NCI-H2196 treated with DMSO at 0.1 percent for 48 hours (cell line): ENCODE data around the gene CD300E.
"Not testable (repeated sequence)": the region's sequence is repeated elsewhere in the genome, so short reads cannot be mapped to it uniquely, and the experiment has no call there.

Experiments used
- DNase-seq: peaks from one replicate; lab custom pipeline; 2025; ENCODE audit not compliant: unreplicated experiment; lab: John Stamatoyannopoulos, UW

CD300E gene

DNA sequence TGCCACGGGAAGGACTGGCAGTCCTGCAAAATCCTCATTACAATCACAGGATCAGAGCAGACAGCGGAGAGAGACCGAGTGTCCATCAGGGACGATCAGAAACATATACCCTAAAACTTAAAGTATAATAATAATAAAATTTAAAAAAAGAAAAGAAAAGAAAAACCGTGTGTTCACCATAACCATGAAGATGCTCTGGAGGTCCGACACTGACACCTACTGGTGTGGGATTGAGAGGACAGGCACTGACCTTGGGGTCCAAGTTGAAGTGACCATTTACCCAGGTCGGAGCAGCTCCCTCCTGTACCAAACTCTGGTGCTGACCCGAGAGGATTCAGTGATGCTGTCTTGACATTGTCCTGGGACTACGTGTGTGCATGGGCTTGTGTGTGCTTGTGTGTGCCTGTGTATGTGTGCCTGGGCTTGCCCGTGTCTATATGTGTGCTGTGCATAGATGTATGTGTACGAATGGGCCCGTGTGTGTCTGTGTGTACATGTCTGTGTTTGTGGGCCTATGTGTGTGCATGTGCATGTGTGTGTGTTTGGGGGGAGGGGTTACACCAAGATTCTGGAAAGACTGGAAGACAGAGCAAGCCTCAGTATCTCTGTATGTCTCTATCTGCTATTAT, 21.5 kb downstream of the CD300E start:
- peak; percentile 7 for DNase-seq

DNA sequence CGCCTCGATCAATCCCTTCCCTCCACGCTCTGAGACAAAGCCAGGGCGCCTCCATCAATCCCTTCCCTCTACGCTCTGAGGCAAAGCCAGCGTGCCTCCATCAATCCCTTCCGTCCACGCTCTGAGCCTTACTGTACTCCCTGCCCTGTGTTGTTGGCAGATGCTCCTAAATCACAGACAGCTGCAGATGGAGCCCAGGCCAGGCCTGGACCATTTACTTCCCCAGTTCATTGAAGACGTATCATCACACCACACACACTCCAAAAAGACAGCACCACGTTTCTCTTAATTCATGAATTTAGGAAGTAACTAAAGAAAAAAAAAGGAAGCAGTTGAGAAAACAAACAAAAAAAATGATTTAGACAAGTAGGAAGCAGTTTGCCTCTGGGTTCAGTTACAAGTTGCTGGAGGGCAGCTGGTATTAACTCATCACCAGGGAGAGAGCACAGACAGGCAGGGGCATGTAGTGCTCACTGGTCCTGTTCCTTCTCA, 24.0 kb downstream of the CD300E start:
- no peak for DNase-seq

DNA sequence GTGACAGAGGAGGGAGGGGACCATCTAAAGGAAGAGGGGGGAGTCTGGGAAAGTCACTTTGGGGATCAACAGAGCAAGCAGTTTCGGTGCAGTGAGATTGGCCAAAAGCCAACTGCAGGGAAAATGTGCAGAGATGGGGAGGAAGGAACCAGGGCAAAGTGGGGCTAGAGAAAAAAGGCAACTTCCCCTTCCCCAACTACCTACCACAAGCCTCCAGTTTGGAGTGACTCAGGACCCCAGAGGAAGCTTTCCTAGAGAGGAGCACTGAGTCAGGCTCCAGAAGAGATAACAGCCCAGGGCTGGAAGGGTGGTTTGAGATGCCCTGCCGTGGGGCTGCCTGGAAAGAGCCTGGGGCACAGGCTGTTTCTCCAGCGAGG, 24.5 kb downstream of the CD300E start:
- no peak for DNase-seq

DNA sequence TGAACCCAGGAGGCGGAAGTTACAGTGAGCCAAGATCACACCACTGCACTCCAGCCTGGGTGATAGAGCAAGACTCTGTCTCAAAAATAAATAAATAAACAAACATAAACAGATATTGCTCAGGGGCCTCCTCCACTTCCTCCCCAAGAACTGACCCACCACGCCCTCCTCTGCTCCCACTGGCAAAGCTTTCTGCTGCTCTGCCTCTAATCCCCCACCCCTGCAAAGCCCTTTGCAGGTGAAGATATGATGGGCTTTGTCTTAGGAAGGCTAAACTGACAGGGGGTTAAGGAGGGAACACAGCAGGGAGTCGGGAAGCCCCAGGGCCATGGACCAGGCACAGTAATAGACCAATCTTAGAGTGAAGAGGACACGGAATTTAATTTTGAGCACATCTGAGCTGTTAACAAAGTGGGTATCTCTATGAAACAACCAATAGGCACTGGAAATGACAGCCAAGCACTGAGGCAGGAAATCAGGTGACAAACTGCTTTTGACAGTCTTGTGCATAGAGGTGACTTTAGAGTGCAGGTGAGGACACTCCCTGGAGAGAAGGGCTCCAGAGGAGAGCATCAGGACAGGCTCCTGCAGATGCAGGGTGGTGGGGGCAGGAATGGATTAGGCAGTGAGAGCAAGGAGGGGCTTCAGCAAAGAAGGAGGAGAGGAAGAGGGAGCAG, 25.1 kb downstream of the CD300E start:
- no peak for DNase-seq

DNA sequence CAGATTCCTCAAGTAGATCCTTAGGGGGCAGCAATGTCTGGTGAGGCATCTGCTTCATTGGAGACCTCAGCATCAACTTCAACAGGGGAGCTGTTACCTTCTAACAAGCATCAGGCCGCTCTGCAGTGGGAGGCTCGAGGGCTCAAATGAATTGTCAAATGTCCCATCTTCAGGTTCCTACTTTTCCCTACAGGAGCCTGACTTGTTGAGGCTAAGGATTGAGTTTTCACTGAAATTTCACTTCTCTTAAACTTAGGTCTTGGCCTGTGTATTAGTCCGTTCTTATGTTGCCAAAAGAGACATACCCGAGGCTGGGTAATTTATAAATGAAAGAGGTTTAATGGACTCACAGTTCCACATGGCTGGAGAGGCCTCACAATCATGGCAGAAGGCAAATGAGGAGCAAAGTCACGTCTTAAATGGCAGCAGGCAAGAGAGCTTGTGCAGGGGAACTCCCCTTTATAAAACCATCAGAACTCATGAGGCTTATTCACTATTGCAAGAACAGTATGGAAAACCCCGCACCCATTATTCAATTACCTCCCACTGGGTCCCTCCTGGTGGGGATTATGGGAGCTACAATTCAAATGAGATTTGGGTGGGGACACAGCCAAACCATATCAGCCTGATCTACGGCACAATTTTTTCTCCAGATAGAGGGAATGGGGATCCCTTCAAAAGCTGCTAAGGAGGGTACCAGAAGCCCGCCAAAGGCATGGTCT, 26.3 kb downstream of the CD300E start:
- no peak for DNase-seq

DNA sequence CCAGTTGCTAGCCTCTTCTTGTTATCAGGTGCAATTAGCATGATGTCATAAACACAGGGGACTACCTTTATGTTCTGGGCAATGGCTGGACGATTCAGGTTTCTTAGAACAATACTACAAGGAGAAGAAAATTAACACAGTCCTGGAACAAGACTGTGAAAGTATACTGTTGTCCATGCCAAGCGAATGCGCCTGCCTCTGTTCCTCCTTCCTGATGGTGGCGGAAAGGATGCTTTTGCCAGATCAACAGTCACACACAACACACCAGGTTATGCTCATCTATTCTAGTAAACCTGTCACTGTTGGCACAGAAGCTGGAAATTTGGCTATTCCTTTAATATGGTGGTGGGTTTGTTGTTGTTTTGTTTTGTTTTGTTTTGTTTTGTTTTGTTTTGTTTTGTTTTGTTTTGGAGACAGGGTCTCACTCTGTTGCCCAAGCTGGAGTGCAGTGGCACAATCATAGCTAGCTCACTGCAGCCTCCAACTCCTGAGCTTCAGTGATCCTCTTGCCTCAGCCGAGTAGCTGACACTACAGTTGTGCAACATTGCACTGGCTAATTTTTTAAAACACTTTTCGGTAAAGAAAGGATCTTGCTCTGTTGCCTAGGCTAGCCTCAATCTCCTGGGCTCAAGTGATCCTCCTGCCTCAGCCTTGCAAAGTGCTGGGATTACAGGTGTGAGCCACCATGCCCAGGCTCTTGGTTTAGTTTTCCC, 28.3 kb downstream of the CD300E start:
- no peak for DNase-seq

DNA sequence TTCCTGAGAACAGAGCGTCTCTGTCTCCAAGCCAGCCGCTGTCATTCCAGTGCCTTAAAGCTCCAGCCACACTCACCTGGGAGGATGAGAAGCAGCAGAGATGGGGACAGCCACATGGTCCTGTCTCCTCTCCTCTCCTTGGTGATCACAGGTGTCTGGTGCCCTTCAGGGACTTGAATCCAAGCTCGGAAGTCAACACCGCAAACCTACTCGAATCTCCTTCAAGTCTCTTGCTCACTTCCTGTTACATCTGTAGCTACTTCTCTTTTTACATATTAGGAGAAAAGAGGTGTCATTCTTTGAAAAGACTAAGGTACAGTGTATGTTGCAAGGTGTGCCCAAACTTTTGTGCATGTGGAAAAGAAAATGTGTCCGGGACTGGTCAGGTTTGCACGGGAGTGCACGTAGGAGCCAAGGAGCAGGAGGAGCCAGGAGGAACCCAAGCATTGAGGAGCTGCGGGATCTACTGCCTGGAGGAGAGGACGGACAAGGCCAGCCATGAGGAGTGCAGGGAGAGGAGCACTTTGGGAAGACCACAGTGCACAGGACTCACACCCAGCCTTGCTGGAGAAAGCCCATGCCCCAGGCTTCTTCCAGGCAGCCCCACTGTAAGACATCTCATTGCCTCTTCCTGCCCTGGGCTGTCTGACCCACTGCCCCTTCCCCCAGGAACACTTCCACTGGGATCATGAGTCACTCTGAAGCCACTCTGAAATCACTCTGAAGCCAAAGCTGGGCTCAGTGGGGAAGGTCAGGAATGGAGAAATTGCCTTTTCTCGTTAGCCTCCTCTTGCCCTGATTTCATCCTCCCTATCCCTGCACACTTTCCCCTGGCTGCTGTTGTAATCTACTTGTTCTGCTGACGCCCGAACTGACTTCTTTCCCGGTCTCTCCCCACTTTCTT, 31.2 kb downstream of the CD300E start, which contains the start of gene CD300LD:
Gene CD300LD (minus strand): TSS at position 197 of the 904 bp plus-strand sequence. CDS start 81 bp downstream, at position 116.
- no peak for DNase-seq

DNA sequence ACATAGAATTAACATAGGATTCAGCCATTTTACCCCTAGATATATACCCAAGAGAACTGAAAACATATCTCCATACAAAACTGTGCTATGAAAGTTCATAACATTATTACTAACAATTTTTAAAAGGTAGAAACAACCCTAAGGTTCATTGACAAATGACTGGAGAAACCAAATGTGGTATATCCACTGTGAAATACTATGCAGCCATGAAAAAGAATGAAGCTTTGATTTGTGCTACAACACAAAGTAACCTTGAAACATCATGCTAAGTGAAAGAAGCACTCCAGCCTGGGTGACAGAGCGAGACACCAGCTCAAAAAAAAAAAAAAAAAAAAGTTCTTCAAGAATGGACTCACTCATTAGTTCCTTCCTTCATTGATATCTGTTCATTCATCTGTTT, 32.0 kb downstream of the CD300E start:
- DNase-seq, result no peak

DNA sequence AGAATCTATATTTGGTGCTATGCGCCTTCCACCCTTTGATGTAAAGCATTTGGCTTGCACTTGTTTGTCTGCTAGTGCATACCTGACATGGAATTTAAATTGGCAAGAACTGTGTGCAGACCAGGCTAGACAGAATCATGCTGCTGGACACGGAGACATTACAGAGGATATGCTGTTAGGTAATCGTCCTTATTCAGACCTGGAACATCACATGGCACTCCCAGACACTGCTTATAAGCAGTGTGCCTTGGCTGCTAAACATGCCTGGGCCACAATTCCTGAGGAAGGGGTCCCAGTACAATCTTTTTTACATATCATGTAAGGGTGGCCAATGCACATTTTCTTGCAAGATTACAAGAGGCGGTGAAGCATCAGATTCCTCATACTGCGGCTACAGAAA, 37.8 kb downstream of the CD300E start:
- DNase-seq, result no peak

DNA sequence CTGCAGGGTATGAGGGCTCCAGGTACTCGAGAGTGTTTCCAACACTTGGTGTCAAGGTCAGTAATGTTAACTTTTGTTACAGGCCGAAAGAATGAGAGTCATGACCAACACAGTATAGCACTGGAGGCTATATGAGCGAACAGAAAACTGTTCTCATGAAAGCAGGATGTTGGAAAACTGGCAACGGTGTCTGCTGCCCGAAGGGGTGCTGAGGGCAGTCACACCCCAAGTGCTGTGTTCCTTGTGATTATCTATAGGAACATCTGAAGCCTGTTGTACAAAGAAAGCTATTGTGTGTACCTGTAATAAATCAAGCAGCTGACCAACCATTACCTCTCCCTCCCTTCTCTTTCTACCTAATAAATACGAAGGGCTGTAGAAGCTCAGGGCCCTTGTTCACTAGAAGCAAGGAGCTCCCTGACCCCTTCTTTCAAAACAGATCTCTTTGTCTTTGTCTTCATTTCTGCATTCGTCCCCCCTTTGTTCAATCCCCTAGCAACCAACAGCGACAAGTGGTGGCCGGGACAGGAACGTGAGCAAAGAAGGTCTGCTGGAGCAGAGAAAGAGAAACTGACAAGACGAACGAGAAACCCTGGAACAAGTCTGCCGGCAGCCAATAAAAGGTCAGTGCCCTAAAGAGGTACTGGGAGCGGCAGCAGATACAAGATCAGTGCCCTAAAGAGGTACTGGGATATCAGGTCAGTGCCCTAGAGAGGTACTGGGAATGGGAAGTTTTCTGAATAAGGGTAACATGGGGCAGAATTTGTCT, 39.1 kb downstream of the CD300E start:
- DNase-seq, result no peak

DNA sequence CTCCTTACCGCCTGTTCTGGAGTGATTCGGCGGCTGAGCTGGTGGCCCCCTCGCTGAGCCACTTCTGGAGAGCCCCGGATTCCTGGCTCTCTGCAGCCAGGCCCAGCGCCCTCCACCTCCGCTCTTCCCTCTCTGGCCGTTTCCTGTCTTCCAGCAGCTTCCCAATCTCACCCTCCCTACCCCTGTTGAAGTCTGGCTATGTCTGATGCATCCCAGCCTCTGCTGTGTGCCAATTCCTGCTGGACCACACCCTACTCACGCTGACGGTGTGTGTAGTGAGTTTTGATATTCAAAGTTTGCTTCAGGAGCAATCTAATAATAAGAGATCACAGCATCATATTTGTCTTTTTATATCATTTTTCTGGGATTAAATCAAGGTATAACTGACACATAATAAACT, 40.9 kb downstream of the CD300E start:
- DNase-seq, result no peak

DNA sequence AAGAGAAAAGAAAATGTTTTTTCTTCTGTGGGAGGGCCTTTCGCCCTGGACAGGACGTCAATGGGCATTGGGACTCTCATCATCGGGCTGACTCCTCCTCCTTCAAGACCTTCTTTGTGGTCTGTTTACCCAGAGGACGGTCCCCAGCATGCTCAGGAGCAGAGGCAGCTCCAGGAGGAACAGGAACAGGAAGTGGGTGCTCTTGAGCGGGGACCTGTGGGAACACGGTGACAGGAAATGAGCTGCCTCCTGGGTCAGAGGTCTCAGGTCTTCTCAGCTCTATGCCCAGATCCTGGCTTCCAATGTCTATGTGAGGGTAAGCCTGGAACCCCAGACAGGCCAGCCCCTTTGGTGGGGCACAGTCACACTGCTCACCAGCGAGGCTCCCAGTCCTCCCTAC, 43.6 kb downstream of the CD300E start:
- DNase-seq, result no peak

DNA sequence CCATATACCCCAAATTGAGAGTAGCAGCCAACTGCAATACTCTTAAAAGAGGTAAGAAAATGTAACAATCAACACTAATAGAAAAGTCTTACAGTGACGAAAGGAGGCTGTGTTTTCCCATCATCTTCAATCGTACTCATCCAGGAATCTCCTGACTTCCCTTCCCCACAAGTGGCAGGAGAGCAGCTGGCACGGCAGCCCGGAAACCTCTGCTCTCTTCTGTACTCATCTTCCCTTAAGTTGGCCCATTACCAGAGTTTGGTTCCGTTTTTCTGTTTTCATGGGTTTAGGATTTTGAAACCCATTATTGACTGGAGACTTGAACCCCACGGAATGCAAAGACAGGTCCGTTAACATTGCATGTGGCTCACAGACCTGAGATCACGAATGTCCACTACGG, 44.6 kb downstream of the CD300E start:
- no peak for DNase-seq

DNA sequence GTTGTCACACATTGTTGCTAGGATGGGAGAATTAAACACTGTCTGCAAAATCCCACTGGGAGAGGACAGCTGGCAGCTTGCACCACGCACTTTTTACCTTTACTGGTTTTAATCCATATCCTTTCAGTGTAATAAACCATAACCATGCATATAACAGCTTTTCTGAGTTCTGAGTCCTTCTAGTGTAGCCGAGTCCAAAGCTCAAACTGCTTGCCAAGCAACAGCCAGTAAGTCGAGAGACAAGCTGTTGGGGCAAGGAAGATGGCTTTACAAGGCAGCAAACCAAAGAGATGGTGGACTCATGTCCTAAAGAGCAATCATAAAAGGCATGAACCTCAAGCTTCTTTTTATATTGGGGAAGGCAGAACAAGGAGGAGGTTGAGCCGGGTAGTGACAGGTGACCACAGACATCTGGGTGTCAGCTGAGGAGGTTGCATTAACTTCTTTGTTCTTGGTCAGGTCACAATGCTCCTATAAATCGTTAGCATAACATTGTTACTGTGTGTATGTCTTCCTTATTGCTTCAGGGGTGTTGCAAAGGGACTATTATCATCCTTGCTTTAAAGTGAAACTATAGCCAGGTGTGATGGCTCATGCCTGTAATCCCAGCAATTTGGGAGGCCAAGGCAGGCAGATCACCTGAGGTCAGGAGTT, 48.9 kb downstream of the CD300E start:
- DNase-seq, result no peak

DNA sequence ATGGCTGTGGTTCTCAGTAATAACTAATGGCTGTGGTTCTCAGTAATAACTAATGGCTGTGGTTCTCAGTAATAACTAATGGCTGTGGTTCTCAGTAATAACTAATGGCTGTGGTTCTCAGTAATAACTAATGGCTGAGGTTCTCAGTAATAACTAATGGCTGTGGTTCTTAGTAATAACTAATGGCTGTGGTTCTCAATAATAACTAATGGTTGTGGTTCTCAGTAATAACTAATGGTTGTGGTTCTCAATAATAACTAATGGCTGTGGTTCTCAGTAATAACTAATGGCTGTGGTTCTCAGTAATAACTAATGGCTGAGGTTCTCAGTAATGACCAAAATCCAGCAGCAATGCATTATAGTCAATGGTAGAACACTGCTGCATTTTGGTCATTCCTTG, 49.9 kb downstream of the CD300E start:
- DNase-seq, result not testable (repeated sequence)

DNA sequence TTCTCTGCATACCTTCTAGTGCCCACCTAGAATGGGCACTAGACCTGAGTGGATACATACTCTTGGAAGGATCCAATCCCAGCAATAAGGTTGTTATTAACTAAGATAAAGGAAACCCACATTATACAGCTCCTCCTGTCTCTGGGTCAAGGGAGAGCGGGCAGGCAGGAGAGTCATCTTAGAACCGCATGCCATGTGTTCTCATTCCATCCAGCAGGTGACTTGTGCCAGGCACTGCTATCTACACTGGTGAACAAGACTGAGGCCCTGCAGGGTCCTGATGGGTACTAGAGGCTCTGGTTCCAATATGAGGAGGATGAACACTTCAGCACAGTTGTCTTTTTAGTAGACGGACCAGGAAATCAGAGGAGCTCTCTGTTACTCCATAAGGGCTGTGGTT, 50.4 kb downstream of the CD300E start:
- DNase-seq, result no peak

DNA sequence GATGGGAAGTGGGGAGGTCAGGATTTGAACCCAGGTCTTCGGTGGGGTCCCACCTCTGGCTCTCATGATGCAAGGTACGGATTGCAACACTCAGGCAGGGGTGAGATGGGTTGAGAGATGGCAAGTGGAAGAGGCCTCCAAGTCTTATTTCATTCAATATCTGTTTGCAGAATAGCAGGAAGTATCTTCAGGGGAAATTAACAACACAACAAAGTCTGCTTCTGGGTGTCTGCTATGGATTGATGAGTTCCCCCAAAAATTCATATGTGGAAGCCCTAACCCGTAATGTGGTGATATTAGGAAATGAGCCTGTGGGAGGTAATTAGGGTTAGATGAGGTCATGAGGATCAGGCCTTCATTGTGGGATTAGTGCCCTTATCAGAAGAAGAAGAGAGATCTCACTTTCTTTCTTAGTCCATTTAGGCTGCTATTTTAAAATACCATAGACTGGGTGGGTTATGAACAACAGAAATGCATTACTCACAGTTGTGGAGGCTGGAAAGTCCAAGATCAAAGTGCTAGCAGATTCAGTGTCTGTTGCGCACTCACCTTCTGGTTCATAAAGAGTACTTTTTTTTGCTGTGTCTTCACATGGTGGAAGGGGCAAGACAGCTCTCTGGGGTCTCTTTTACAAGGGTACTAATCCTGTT, 51.8 kb downstream of the CD300E start:
- DNase-seq, result no peak
